Mesodermal cell (in vitro differentiated cells): ENCODE results near the gene NXF3.
"Not testable (repeated sequence)": the region's sequence is repeated elsewhere in the genome, so short reads cannot be mapped to it uniquely, and the experiment has no call there.

Experiments used
- H3K27ac ChIP-seq: 2 replicates; pipeline ENCODE4 v1.7.0; 2013; ENCODE audit warnings: mild to moderate bottlenecking, low read depth, low read length, moderate library complexity; ENCODE audit not compliant: severe bottlenecking
- H3K36me3 ChIP-seq: 2 replicates; pipeline ENCODE4 v1.7.1; 2013; ENCODE audit warnings: mild to moderate bottlenecking, low read length, moderate library complexity; ENCODE audit not compliant: control insufficient read depth, insufficient read depth
- H3K4me1 ChIP-seq: one replicate; pipeline ENCODE4 v1.7.1; 2013; ENCODE audit warnings: mild to moderate bottlenecking, low read length; ENCODE audit not compliant: insufficient read depth, control insufficient read depth, poor library complexity, severe bottlenecking
- H3K4me3 ChIP-seq: 2 replicates; pipeline ENCODE4 v1.7.0; 2013; ENCODE audit warnings: low read length, control low read depth, mild to moderate bottlenecking; ENCODE audit not compliant: insufficient read depth, poor library complexity, severe bottlenecking; ENCODE audit errors: extremely low read depth
- H3K9me3 ChIP-seq: 2 replicates; pipeline ENCODE4 v1.7.1; 2013; ENCODE audit warnings: mild to moderate bottlenecking, low read length, moderate library complexity; ENCODE audit not compliant: control insufficient read depth
- WGBS, 2 experiments: methylation state at CpG; one replicate each; pipeline ENCODE4 v1.1.5; 2013; ENCODE audit warnings: missing lambda C conversion rate in 2 of 2; ENCODE audit not compliant: insufficient coverage in 2 of 2; 5-methylcytosine and 5-hydroxymethylcytosine counted together

NXF3 gene

DNA sequence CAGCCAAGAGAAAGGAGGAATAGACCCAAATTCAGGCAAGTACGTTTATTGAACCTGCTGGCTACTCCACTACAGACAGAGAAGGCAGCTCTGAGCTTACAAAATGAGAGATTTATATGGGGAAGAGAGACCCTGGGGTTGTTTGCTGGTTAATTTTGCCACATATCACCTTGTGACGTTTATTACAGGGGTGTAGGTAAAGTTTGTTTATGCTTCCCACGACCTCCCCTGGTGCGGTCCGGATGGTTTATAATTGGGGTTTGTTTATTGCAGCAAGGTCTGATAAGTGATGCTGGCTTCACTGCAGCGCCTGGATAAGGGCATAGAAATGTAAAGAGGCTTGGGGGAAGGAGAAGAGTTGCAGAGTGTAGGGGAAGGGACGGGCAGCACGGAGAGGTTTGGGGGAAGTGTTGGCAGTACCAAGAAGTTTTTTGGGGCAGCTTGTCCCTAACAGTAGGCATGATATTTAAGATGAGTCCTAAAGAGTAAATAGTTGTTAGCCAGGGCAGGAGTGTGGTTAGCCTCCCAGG is 41.6 kb downstream of the NXF3 start:
- WGBS, 2 experiments: 44% methylated on average over 4 of the region's 8 CpGs; no CpG with 5 or more reads in 1 of the 2 experiments
- H3K9me3 ChIP-seq: no peaks in the 10 kb centered on the region
- H3K36me3 ChIP-seq: no peaks in the 10 kb centered on the region
- no peak overlapping the region for H3K27ac ChIP-seq
- no peaks in the 10 kb centered on the region for H3K4me1 ChIP-seq
- no peak overlapping the region for H3K4me3 ChIP-seq

DNA sequence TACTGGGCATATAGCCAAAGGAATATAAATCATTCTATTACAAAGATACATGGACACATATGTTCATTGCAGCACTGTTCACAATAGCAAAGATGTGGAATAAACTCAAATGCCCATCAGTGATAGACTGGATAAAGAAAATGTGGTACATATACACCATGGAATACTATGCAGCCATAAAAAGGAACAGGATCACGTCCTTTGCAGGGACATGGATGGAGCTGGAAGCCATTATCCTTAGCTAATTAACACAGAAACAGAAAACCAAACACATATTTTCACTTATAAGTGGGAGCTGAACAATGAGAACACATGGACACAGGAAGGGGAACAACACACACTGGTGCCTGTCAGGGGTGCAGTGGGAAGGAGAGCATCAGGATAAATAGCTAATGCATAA is 59.6 kb downstream of the NXF3 start:
- not testable (repeated sequence) for H3K4me1 ChIP-seq, H3K4me3 ChIP-seq, H3K27ac ChIP-seq, H3K9me3 ChIP-seq, H3K36me3 ChIP-seq
- WGBS, 2 experiments: no CpG with 5 or more reads among the region's 1 CpG
